H1 (cell line): ENCODE data around the gene SAT2. TPM values are rescaled to one million over a fixed set of nuclear protein-coding genes. Genes with fewer than 3 reads are reported as not detected.

Experiments
- CTCF ChIA-PET: fragments of 300-600 bp; sonication (Branson Sonifier 250); formaldehyde crosslinking; loops from one replicate; lab custom pipeline; 2021; ENCODE audit not compliant: partially characterized antibody; lab: Charles Lee
- POLR2A ChIA-PET: fragments of 300-600 bp; sonication (Branson Sonifier 250); formaldehyde crosslinking; loops from one replicate; lab custom pipeline; 2021; ENCODE audit warnings: inconsistent platforms; ENCODE audit not compliant: partially characterized antibody; lab: Charles Lee
- DNase-seq, 2 experiments: peaks; one replicate each; pipeline versions ENCODE4 v3.0.0 to v3.0.0-alpha.2; 2010 to 2022; ENCODE audit warnings: low spot score in 2 of 2, low read depth in 1 of 2, mixed read lengths in 1 of 2
- FAIRE-seq: peaks from 2 replicates; lab custom pipeline; 2011; peaks lifted over from hg19 to GRCh38; lab: Jason Lieb, UNC
- H2AFZ ChIP-seq: 2 replicates; pipeline ENCODE4 v1.8.1; 2012; ENCODE audit warnings: low read length, inconsistent platforms
- H2AK5ac ChIP-seq: 2 replicates; pipeline ENCODE4 v1.6.1; 2013; ENCODE audit warnings: low read depth, low read length
- H2BK120ac ChIP-seq: replicated peaks from 2 replicates; pipeline ENCODE3; 2013; ENCODE audit warnings: low read depth, low read length, inconsistent platforms
- H2BK12ac ChIP-seq: 2 replicates; pipeline ENCODE4 v1.6.1; 2013; ENCODE audit warnings: low read depth, low read length
- H2BK15ac ChIP-seq: 2 replicates; pipeline ENCODE4 v1.6.1; 2013; ENCODE audit warnings: low read length
- H2BK20ac ChIP-seq: 2 replicates; pipeline ENCODE4 v1.6.1; 2013; ENCODE audit warnings: low read length
- H2BK5ac ChIP-seq: 2 replicates; pipeline ENCODE4 v1.6.1; 2013; ENCODE audit warnings: low read depth, low read length
- H3K14ac ChIP-seq: 2 replicates; pipeline ENCODE4 v1.6.1; 2013; ENCODE audit warnings: inconsistent platforms; ENCODE audit not compliant: insufficient read length
- H3K18ac ChIP-seq: 2 replicates; pipeline ENCODE4 v1.6.1; 2013; ENCODE audit warnings: low read length; ENCODE audit errors: extremely low read depth
- H3K23ac ChIP-seq: 2 replicates; pipeline ENCODE4 v1.6.1; 2013; ENCODE audit warnings: inconsistent platforms; ENCODE audit not compliant: insufficient read length
- H3K23me2 ChIP-seq: 2 replicates; pipeline ENCODE4 v1.6.1; 2013; ENCODE audit warnings: low read depth, low read length
- H3K27ac ChIP-seq: 2 replicates; pipeline ENCODE4 v1.6.1; 2011; ENCODE audit warnings: low read depth, low read length, inconsistent platforms
- H3K27me3 ChIP-seq, 4 experiments: replicated peaks in 1 of 4; 1 replicate in 1 of 4; 2 replicates in 3 of 4; pipeline versions ENCODE4 v1.6.1 to v1.8.1; 2011 to 2013; ENCODE audit warnings: low read length in 3 of 4, mild to moderate bottlenecking in 3 of 4, inconsistent platforms in 2 of 4, mixed read lengths in 2 of 4, moderate library complexity in 1 of 4; ENCODE audit not compliant: control insufficient read depth in 3 of 4, insufficient read depth in 3 of 4; ENCODE audit errors: extremely low read depth in 1 of 4
- H3K36me3 ChIP-seq, 4 experiments: 2 replicates each; pipeline versions ENCODE4 v1.6.1 to v1.8.1; 2011 to 2013; ENCODE audit warnings: mild to moderate bottlenecking in 4 of 4, low read length in 3 of 4, moderate library complexity in 2 of 4, control low read depth in 1 of 4, inconsistent platforms in 1 of 4; ENCODE audit not compliant: insufficient read depth in 4 of 4, control insufficient read depth in 2 of 4
- H3K4ac ChIP-seq: replicated peaks from 2 replicates; pipeline ENCODE3; 2013; ENCODE audit warnings: low read length, low read depth, mixed read lengths, inconsistent platforms; ENCODE audit not compliant: insufficient read length
- H3K4me1 ChIP-seq, 4 experiments: replicated peaks in 1 of 4; 1 replicate in 1 of 4; 2 replicates in 3 of 4; pipeline versions ENCODE4 v1.6.1 to v1.8.1; 2011 to 2013; ENCODE audit warnings: low read length in 3 of 4, inconsistent platforms in 2 of 4, mixed read lengths in 1 of 4; ENCODE audit not compliant: insufficient read depth in 4 of 4, control insufficient read depth in 3 of 4
- H3K4me2 ChIP-seq, 2 experiments: 2 replicates each; pipeline versions ENCODE4 v1.6.1 to v1.8.1; 2011 to 2013; ENCODE audit warnings: low read depth in 2 of 2, low read length in 2 of 2, control low read depth in 1 of 2, inconsistent platforms in 1 of 2, mild to moderate bottlenecking in 1 of 2; ENCODE audit not compliant: insufficient read depth in 1 of 2
- H3K4me3 ChIP-seq, 4 experiments: fragments of 200-600, 300-600 bp in 1 of 4; sonication (generic), shearing (Covaris generic), sonication (Bioruptor Twin) in 1 of 4; 2 replicates each; pipeline versions ENCODE4 v1.5.1 to v1.8.1; 2011 to 2016; ENCODE audit warnings: low read length in 4 of 4, low read depth in 3 of 4, control low read depth in 2 of 4, inconsistent platforms in 2 of 4, mild to moderate bottlenecking in 2 of 4, mixed read lengths in 1 of 4, moderate library complexity in 1 of 4; ENCODE audit not compliant: insufficient read depth in 2 of 4; ENCODE audit errors: extremely low read depth in 1 of 4
- H3K56ac ChIP-seq: replicated peaks from 2 replicates; pipeline ENCODE3; 2013; ENCODE audit warnings: low read depth, mild to moderate bottlenecking, mixed read lengths, low read length, inconsistent platforms; ENCODE audit not compliant: insufficient read length
- H3K79me1 ChIP-seq: 2 replicates; pipeline ENCODE4 v1.6.1; 2013; ENCODE audit warnings: low read depth, low read length, control low read depth
- H3K79me2 ChIP-seq, 2 experiments: 2 replicates each; pipeline versions ENCODE4 v1.6.1 to v1.8.1; 2012 to 2013; ENCODE audit warnings: low read length in 2 of 2, mild to moderate bottlenecking in 2 of 2, inconsistent platforms in 1 of 2; ENCODE audit not compliant: insufficient read depth in 2 of 2, control insufficient read depth in 1 of 2
- H3K9ac ChIP-seq, 4 experiments: replicated peaks in 1 of 4; 1 replicate in 1 of 4; 2 replicates in 3 of 4; pipeline versions ENCODE4 v1.6.1 to v1.8.1; 2011 to 2013; ENCODE audit warnings: low read depth in 3 of 4, low read length in 3 of 4, control low read depth in 2 of 4, mild to moderate bottlenecking in 2 of 4, moderate library complexity in 2 of 4, inconsistent platforms in 1 of 4; ENCODE audit errors: extremely low read depth in 1 of 4
- H3K9me3 ChIP-seq, 2 experiments: 2 replicates each; pipeline versions ENCODE4 v1.6.1 to v1.8.1; 2012 to 2013; ENCODE audit warnings: mild to moderate bottlenecking in 2 of 2, moderate library complexity in 2 of 2, control low read depth in 1 of 2, inconsistent platforms in 1 of 2, low read depth in 1 of 2, low read length in 1 of 2, mixed read lengths in 1 of 2; ENCODE audit not compliant: insufficient read depth in 2 of 2
- H4K20me1 ChIP-seq, 2 experiments: replicated peaks in 1 of 2; 2 replicates each; pipeline versions ENCODE3 to v1.8.1; 2011 to 2013; ENCODE audit warnings: inconsistent platforms in 2 of 2, low read length in 2 of 2, mild to moderate bottlenecking in 1 of 2; ENCODE audit not compliant: insufficient read depth in 2 of 2, control insufficient read depth in 1 of 2
- H4K5ac ChIP-seq: 2 replicates; pipeline ENCODE4 v1.6.1; 2013; ENCODE audit warnings: low read length, low read depth, mixed read lengths, inconsistent platforms; ENCODE audit not compliant: insufficient read length
- H4K8ac ChIP-seq: 2 replicates; pipeline ENCODE4 v1.8.0; 2013; ENCODE audit warnings: mild to moderate bottlenecking, moderate library complexity, low read length, inconsistent platforms; ENCODE audit not compliant: insufficient read depth; ENCODE audit errors: extremely low read depth
- H4K91ac ChIP-seq: replicated peaks from 2 replicates; pipeline ENCODE3; 2013; ENCODE audit warnings: low read length, mixed read lengths, inconsistent platforms; ENCODE audit not compliant: insufficient read length
- CHD1 ChIP-seq: IDR thresholded peaks from 2 replicates; pipeline ENCODE4 v1.6.1; 2012; ENCODE audit warnings: low read depth, low read length, improper control_type of control experiment
- GABPA ChIP-seq: IDR thresholded peaks from 2 replicates; pipeline ENCODE4 v1.6.1; 2011; ENCODE audit warnings: mild to moderate bottlenecking, low read length, moderate library complexity, borderline replicate concordance; ENCODE audit not compliant: insufficient read depth
- NRF1 ChIP-seq: IDR thresholded peaks from 2 replicates; pipeline ENCODE4 v1.6.1; 2011; ENCODE audit warnings: mild to moderate bottlenecking, low read depth, low read length, improper control_type of control experiment
- RBBP5 ChIP-seq: IDR thresholded peaks from 2 replicates; pipeline ENCODE4 v1.7.1; 2012; ENCODE audit warnings: low read depth, mild to moderate bottlenecking, inconsistent platforms, low read length, moderate library complexity, borderline replicate concordance
- RNF2 ChIP-seq: fragments of 200-900, 300-1000 bp; sonication (generic); IDR thresholded peaks from 2 replicates; pipeline ENCODE4 v1.7.1; 2016; ENCODE audit warnings: borderline replicate concordance, low read depth, mild to moderate bottlenecking, antibody characterized with exemption, low read length; ENCODE audit not compliant: poor library complexity, severe bottlenecking; ENCODE audit errors: missing control alignments
- RXRA ChIP-seq: IDR thresholded peaks from 2 replicates; pipeline ENCODE4 v1.6.1; 2011; ENCODE audit warnings: low read depth, mild to moderate bottlenecking, low read length, moderate library complexity; ENCODE audit not compliant: insufficient read depth
- SIN3A ChIP-seq, 2 experiments: IDR thresholded peaks in 1 of 2; conservative IDR thresholded peaks in 1 of 2; 2 replicates each; pipeline ENCODE4 v1.6.1; 2011 to 2012; ENCODE audit warnings: low read length in 2 of 2, improper control_type of control experiment in 1 of 2, low read depth in 1 of 2, mild to moderate bottlenecking in 1 of 2
- SP2 ChIP-seq: IDR thresholded peaks from 2 replicates; pipeline ENCODE4 v1.6.1; 2012; ENCODE audit warnings: mild to moderate bottlenecking, low read length, inconsistent platforms
- SP4 ChIP-seq: IDR thresholded peaks from 2 replicates; pipeline ENCODE4 v1.6.1; 2012; ENCODE audit warnings: low read length, inconsistent platforms
- SRF ChIP-seq: IDR thresholded peaks from 2 replicates; pipeline ENCODE4 v1.6.1; 2011; ENCODE audit warnings: mild to moderate bottlenecking, low read depth, low read length, moderate library complexity
- WGBS, 2 experiments: shearing (Covaris generic) in 1 of 2; methylation state at CpG; one replicate each; pipeline versions ENCODE4 v1.1.6 to v1.1.7; 2013 to 2015; ENCODE audit warnings: low lambda C conversion rate in 2 of 2, mixed read lengths in 2 of 2, inconsistent platforms in 1 of 2, low coverage in 1 of 2, missing lambda C conversion rate in 1 of 2; ENCODE audit not compliant: insufficient replicate concordance in 2 of 2, insufficient coverage in 1 of 2, insufficient read length in 1 of 2; ENCODE audit errors: extremely low coverage in 1 of 2, missing lambda C conversion rate in 1 of 2; 5-methylcytosine and 5-hydroxymethylcytosine counted together
- polyA plus RNA-seq, 7 experiments: library from polyadenylated mRNA; depleted of rRNA in 3 of 7; stranded (reverse) in 5 of 7; unstranded in 2 of 7; fragments of >200 nt in 5 of 7; fragments of 200-250 nt in 2 of 7; gene quantifications; 1 replicate in 5 of 7; 2 replicates in 1 of 7; 4 replicates in 1 of 7; pipeline versions ENCODE4 v1.2.1 to v1.2.3, GENCODE V29; 2011 to 2013; ENCODE audit warnings: missing spikeins in 2 of 7, mixed read lengths in 2 of 7
- total RNA-seq: library from RNA; stranded (reverse); fragmentation: NEBNext Ultra II Directional; extraction: Animal tissue kit (Norgen Biotek cat#: 25700); gene quantifications from 2 replicates; pipeline ENCODE4 v1.2.1, GENCODE V29; 2021

Gene SAT2
- total and polyA plus RNA-seq, 2 of the 8 experiments (the other 6 are each of a cell fraction or from before 2014, with no cell fraction given): 36.4 to 72.3 TPM

DNA sequence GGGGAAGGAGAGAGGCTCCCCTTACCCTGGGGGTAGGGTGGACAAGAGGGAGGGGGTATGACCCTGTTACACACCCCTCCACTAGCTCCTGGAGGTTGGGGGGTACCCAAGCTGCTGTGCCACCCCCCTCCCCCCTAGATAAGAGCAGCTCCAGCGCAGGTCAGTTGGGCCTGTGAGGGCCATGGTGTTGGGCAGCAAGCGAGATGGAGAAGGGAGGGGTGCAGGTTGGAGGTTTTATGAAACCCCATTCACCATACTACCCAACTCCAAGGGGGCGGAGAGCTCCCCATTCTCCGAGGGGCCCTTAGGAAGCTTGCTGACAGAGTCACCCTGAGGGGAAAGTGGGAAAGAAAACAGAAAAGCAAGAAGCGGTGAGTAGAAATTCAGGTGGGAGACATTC lies 36.0 kb downstream of the SAT2 start:
- no peak for FAIRE-seq
- Histone ChIP-seq H3K79me1 (no peaks in the 10 kb centered on the region; the same call in 1 of the 2 replicates), H3K23ac (no peak overlapping the region), H3K27me3 (no peaks in the 10 kb centered on the region), H4K20me1 (peaks cover 0 to 2% of the 10 kb centered on the region in 2 experiments), H4K91ac (no peak overlapping the region), H2BK5ac (peak overlapping the region; percentile 66), H2AFZ (no peak overlapping the region)
- CTCF ChIA-PET: interaction anchor here (0.9 to 2.4 kb wide), 5 partner anchors 10 to 96 kb away, joined by 3 to 10 read pairs (median 4); partner anchors contain the start of genes CD68 and WRAP53
- WGBS, 2 experiments: 95% methylated on average over 5 of the region's 5 CpGs; no CpG with 5 or more reads in 1 of the 2 experiments
- no peak for DNase-seq
- TF ChIP-seq SP2 (no peak), SRF (no peak), NRF1 (no peak), CHD1 (no peak), SP4 (no peak), GABPA (no peak), RXRA (no peak), RBBP5 (no peak), SIN3A (conservative IDR thresholded peaks at IDR 0.05 in 1 of 2, IDR thresholded peaks at IDR 0.05 in 1 of 2; ENCODE audit: low read depth in 1 of 2, low read length in 2 of 2) (no peak), RNF2 (no peak)
- TF ChIP-seq, all 59 proteins: peak for 0
- no peaks in the 10 kb centered on the region for H3K9me3 ChIP-seq
- H3K79me2 ChIP-seq: no peaks in the 10 kb centered on the region
- H3K4me3 ChIP-seq: peak overlapping the region in 1 of 4 experiments; percentile 23; a peak in 1 of 8 replicates
- no peak overlapping the region for H2BK120ac ChIP-seq
- no peak overlapping the region for H3K14ac ChIP-seq
- H3K56ac ChIP-seq: no peak overlapping the region
- H3K4ac ChIP-seq: no peak overlapping the region
- peak overlapping the region in 1 of 2 experiments; percentile 71; a peak in 3 of 4 replicates for H3K4me2 ChIP-seq
- peaks cover 17 to 60% (median 43%) of the 10 kb centered on the region in 4 experiments for H3K36me3 ChIP-seq
- H4K8ac ChIP-seq: no peak overlapping the region; the same call in 1 of the 2 replicates
- H2BK12ac ChIP-seq: 0 out of 2 replicates have a peak overlapping the region, but pooled peaks have one; percentile 17
- no peak overlapping the region for H4K5ac ChIP-seq
- no peak overlapping the region for H3K9ac ChIP-seq
- peak overlapping the region; percentile 87 for H3K27ac ChIP-seq
- H2AK5ac ChIP-seq: 0 out of 2 replicates have a peak overlapping the region, but pooled peaks have one; percentile 19
- H3K4me1 ChIP-seq: peaks cover 6 to 21% (median 18%) of the 10 kb centered on the region in 4 experiments
- no peak overlapping the region for H2BK15ac ChIP-seq
- peaks cover 15% of the 10 kb centered on the region; the same call in 1 of the 2 replicates for H3K23me2 ChIP-seq
- H3K18ac ChIP-seq: no peak overlapping the region; the same call in 1 of the 2 replicates
- H2BK20ac ChIP-seq: no peak overlapping the region
- POLR2A ChIA-PET: interaction anchor here (0.9 to 28.5 kb wide), 8 partner anchors 10 to 95 kb away, joined by 3 to 1144 read pairs (median 11); partner anchors contain the start of genes CD68, FXR2, SAT2 and SENP3
